ENCODE measurements around the gene GPR156. TPM values are rescaled to one million over a fixed set of nuclear protein-coding genes. Genes with fewer than 3 reads are reported as not detected.
"Not testable (repeated sequence)": the region's sequence is repeated elsewhere in the genome, so short reads cannot be mapped to it uniquely, and the experiment has no call there.

The GPR156 gene
- total RNA-seq, 1 experiment from 2014 or later = 2.2 TPM

GRCh38 chr3:120274739-120275167 is 10.3 kb downstream of the GPR156 start:
- DNase-seq (ENCODE audit: low read depth) = peak; percentile 25

GRCh38 chr3:120272286-120272685 is 12.7 kb downstream of the GPR156 start:
- no peak for DNase-seq (ENCODE audit: low read depth)

- no peak for DNase-seq (ENCODE audit: low read depth)
Measured at GRCh38 chr3:120265989-120266388, 19.0 kb downstream of the GPR156 start.

GRCh38 chr3:120264963-120265362 is 20.1 kb downstream of the GPR156 start:
- DNase-seq (ENCODE audit: low read depth) = no peak

GRCh38 chr3:120263792-120264191 is 21.2 kb downstream of the GPR156 start:
- DNase-seq (ENCODE audit: low read depth) = peak; percentile 38

GRCh38 chr3:120258009-120258408 is 27.0 kb downstream of the GPR156 start:
- no peak for DNase-seq (ENCODE audit: low read depth)

- DNase-seq (ENCODE audit: low read depth) = no peak
Measured at GRCh38 chr3:120245386-120245785, 39.6 kb downstream of the GPR156 start.

- DNase-seq (ENCODE audit: low read depth) = peak; percentile 11
Measured at GRCh38 chr3:120244834-120245225, 40.2 kb downstream of the GPR156 start.

- no peak for DNase-seq (ENCODE audit: low read depth)
Measured at GRCh38 chr3:120239644-120240043, 45.4 kb downstream of the GPR156 start.

- no peak for DNase-seq (ENCODE audit: low read depth)
Measured at GRCh38 chr3:120227710-120228347, 57.2 kb downstream of the GPR156 start.

GRCh38 chr3:120224237-120224636 is 60.8 kb downstream of the GPR156 start:
- DNase-seq (ENCODE audit: low read depth) = no peak

- no peak for DNase-seq (ENCODE audit: low read depth)
Measured at GRCh38 chr3:120218981-120219380, 66.0 kb downstream of the GPR156 start.

GRCh38 chr3:120216633-120217032 is 68.4 kb downstream of the GPR156 start:
- not testable (repeated sequence) for DNase-seq (ENCODE audit: low read depth)

- DNase-seq (ENCODE audit: low read depth) = peak; percentile 59
Measured at GRCh38 chr3:120214176-120214575, 70.8 kb downstream of the GPR156 start.

- DNase-seq (ENCODE audit: low read depth) = no peak
Measured at GRCh38 chr3:120212505-120212904, 72.5 kb downstream of the GPR156 start.

GRCh38 chr3:120209425-120209824 is 75.6 kb downstream of the GPR156 start:
- DNase-seq (ENCODE audit: low read depth) = no peak

- no peak for DNase-seq (ENCODE audit: low read depth)
Measured at GRCh38 chr3:120204338-120204737, 80.7 kb downstream of the GPR156 start.

- no peak for DNase-seq (ENCODE audit: low read depth)
Measured at GRCh38 chr3:120203621-120204020, 81.4 kb downstream of the GPR156 start.

GRCh38 chr3:120203016-120203415 is 82.0 kb downstream of the GPR156 start:
- peak; percentile 76 for DNase-seq (ENCODE audit: low read depth)

- no peak for DNase-seq (ENCODE audit: low read depth)
Measured at GRCh38 chr3:120202363-120202762, 82.7 kb downstream of the GPR156 start.

GRCh38 chr3:120200493-120201235 is 84.4 kb downstream of the GPR156 start:
- no peak for DNase-seq (ENCODE audit: low read depth)

- DNase-seq (ENCODE audit: low read depth) = peak; percentile 70
Measured at GRCh38 chr3:120198305-120198878, 86.6 kb downstream of the GPR156 start.

- DNase-seq (ENCODE audit: low read depth) = no peak
Measured at GRCh38 chr3:120196812-120197211, 88.2 kb downstream of the GPR156 start.

Measured in M059J (cell line).